OCI-M2 (cell line): ENCODE measurements around the gene TTC4.

Experiments
- DNase-seq: peaks from one replicate; lab custom pipeline; 2025; ENCODE audit not compliant: unreplicated experiment; lab: John Stamatoyannopoulos, UW

TTC4 gene

GRCh38 chr1:54777431-54777830, 61.8 kb downstream of the TTC4 start:
- DNase-seq: no peak

DNA sequence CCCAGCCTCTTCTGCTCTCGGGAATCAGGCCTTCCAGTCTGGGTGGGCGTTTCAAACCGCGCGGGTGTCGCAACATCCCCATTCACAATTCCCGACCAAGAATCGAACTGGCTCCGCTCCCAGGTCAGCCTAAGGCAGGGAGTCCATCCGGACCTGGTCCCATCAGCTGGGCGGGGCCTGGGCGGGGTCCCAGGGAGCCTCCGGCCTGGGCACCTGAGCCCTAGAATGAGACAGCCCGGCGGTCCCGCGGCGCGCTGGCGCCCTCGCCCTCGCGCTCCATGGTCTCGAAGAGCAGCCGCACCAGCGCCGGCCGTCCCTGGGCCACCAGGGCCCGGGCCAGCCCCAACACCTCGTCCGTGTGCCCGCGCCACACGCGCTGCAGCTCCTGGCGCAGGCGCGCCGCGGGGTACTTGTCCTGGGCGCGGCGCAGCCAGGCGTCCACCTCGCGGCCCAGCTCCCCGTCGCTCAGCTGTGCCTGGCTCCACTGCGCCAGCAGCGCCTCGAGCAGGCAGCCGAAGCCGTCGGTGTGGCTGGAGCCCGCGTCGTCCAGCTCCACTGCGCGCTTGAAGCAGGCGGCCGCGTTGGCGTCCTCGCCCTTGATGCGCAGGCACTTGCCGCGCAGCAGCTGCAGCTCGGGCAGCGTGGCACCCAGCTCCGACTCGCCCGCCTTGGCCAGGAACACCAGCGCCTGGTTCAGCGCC, 65.5 kb downstream of the TTC4 start:
- no peak for DNase-seq

GRCh38 chr1:54782156-54782555, 66.5 kb downstream of the TTC4 start:
- no peak for DNase-seq

DNA sequence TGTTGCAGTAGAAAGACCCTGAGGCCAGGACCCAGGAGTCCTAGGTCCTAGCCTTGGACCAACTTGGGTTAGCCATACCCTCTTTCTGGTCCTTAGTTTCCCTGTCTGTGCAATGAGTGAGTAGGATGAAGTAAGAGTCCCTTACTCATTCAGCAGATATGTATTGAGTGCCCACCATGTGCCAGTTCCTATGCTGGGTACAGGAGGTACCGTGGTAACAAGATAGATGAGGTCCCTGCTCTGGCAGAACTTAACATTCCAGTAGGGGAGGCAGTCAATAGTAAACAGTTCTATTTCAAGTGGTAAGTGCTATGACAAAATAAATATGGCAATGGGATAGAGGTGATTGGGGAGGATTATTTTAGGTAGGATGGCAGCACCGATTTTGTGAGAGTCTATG, 66.9 kb downstream of the TTC4 start:
- no peak for DNase-seq

GRCh38 chr1:54784066-54784465, 68.4 kb downstream of the TTC4 start:
- no peak for DNase-seq

DNA sequence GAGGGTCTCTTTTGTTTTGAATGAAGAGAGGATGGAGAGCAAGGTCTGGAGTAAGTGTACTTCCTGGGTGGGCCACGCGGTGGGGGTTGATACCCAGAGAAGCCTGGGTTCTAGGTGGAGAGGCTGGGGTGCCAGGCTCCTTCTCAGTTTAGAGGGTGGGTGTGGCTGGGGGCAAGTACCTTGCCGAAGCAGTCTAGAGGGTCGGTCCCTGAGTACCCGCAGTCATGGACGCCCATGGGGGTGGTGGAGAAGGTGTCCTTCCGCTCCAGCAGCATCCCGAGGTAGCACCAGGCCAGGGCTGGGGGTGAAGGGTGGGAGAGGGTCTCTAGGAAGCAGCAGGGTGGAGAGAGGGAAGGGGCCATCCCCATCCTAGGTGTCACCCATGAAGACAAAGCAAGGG, 71.1 kb downstream of the TTC4 start:
- no peak for DNase-seq

GRCh38 chr1:54787604-54788003, 71.9 kb downstream of the TTC4 start:
- DNase-seq: no peak

GRCh38 chr1:54788459-54788858, 72.8 kb downstream of the TTC4 start:
- DNase-seq: no peak

GRCh38 chr1:54791880-54792522, 76.3 kb downstream of the TTC4 start:
- DNase-seq: peak; percentile 33
